HepG2 (cell line): ENCODE measurements around the gene U2AF2. TPM values are rescaled to one million over a fixed set of nuclear protein-coding genes. Genes with fewer than 3 reads are reported as not detected.

Experiments used
- FOXA3 ChIP-seq: IDR thresholded peaks from 2 replicates; pipeline ENCODE4 v1.6.1; 2016; ENCODE audit warnings: missing genetic modification reagents, missing compliant biosample characterization
- KAT7 ChIP-seq: IDR thresholded peaks from 2 replicates; pipeline ENCODE4 v1.6.1; 2018; ENCODE audit warnings: borderline replicate concordance, missing compliant biosample characterization
- MIER3 ChIP-seq: IDR thresholded peaks from 2 replicates; pipeline ENCODE4 v1.6.1; 2016; ENCODE audit warnings: missing compliant biosample characterization, borderline replicate concordance
- REPIN1 ChIP-seq: sonication (generic); formaldehyde crosslinking; IDR thresholded peaks from 2 replicates; pipeline ENCODE4 v1.8.0; 2022; ENCODE audit warnings: missing genetic modification reagents, low read depth, mild to moderate bottlenecking, borderline replicate concordance
- SALL2 ChIP-seq: sonication (generic); formaldehyde crosslinking; IDR thresholded peaks from 2 replicates; pipeline ENCODE4 v1.8.1; 2023; ENCODE audit warnings: mild to moderate bottlenecking, missing genetic modification reagents, inconsistent platforms
- SIX4 ChIP-seq: sonication (generic); formaldehyde crosslinking; IDR thresholded peaks from 2 replicates; pipeline ENCODE4 v1.4.0; 2020; ENCODE audit warnings: missing genetic modification reagents
- SOX5 ChIP-seq: IDR thresholded peaks from 2 replicates; pipeline ENCODE4 v1.6.1; 2016; ENCODE audit warnings: borderline replicate concordance
- SP5 ChIP-seq: IDR thresholded peaks from 2 replicates; pipeline ENCODE4 v1.6.1; 2016; ENCODE audit warnings: low read depth, borderline replicate concordance
- TBL1XR1 ChIP-seq: fragments of 150-350 bp; IDR thresholded peaks from 2 replicates; pipeline ENCODE4 v1.6.1; 2014; ENCODE audit warnings: borderline replicate concordance, low read length; ENCODE audit not compliant: partially characterized antibody
- ZKSCAN1 ChIP-seq: fragments of 150-350 bp; IDR thresholded peaks from 2 replicates; pipeline ENCODE4 v1.6.1; 2014; ENCODE audit warnings: low read length
- ZMAT3 ChIP-seq: sonication (generic); formaldehyde crosslinking; conservative IDR thresholded peaks from 2 replicates; pipeline ENCODE4 v1.7.0; 2021; ENCODE audit warnings: missing genetic modification reagents
- ZNF589 ChIP-seq: sonication (generic); formaldehyde crosslinking; conservative IDR thresholded peaks from 2 replicates; pipeline ENCODE4 v1.8.0; 2022; ENCODE audit warnings: mild to moderate bottlenecking, moderate library complexity, missing genetic modification reagents
- ZNF703 ChIP-seq: sonication (generic); formaldehyde crosslinking; IDR thresholded peaks from 2 replicates; pipeline ENCODE4 v1.5.1; 2020; ENCODE audit warnings: missing genetic modification reagents, mild to moderate bottlenecking, moderate library complexity, borderline replicate concordance
- ZNF75D ChIP-seq: sonication (generic); formaldehyde crosslinking; IDR thresholded peaks from 2 replicates; pipeline ENCODE4 v1.8.1; 2023; ENCODE audit warnings: missing genetic modification reagents, mild to moderate bottlenecking, borderline replicate concordance
- polyA plus RNA-seq, 8 experiments: library from polyadenylated mRNA; depleted of rRNA in 3 of 8; stranded (reverse) in 7 of 8; unstranded in 1 of 8; fragments of >200 nt; fragmentation: Illumina TruSeq in 4 of 8; extraction: Trizol in 4 of 8; gene quantifications; 2 replicates each; pipeline versions ENCODE4 v1.2.1 to v1.2.3, GENCODE V29; 2011 to 2016; ENCODE audit warnings: low read depth in 4 of 8, missing spikeins in 1 of 8, mixed read lengths in 1 of 8; ENCODE audit not compliant: insufficient read depth in 1 of 8
- total RNA-seq, 5 experiments: library from RNA; depleted of rRNA; stranded (reverse); fragments of >200 nt; fragmentation: Illumina TruSeq; extraction: Trizol; gene quantifications; 2 replicates each; pipeline ENCODE4 v1.2.3, GENCODE V29; 2016; ENCODE audit warnings: low read depth in 1 of 5
- TF ChIP-seq, protein P1 (sequence below): sonication (generic); formaldehyde crosslinking; IDR thresholded peaks from 2 replicates; pipeline ENCODE4 v1.8.1; 2023; ENCODE audit warnings: missing genetic modification reagents, mild to moderate bottlenecking, borderline replicate concordance
- TF ChIP-seq, protein P2 (sequence below): sonication (generic); formaldehyde crosslinking; IDR thresholded peaks from 2 replicates; pipeline ENCODE4 v1.4.0; 2020; ENCODE audit warnings: missing genetic modification reagents; ENCODE audit errors: not compliant biosample characterization
- TF ChIP-seq, protein P3 (sequence below): sonication (generic); formaldehyde crosslinking; conservative IDR thresholded peaks from 2 replicates; pipeline ENCODE4 v1.8.1; 2023; ENCODE audit warnings: missing genetic modification reagents
- TF ChIP-seq, protein P4 (sequence below): sonication (generic); formaldehyde crosslinking; IDR thresholded peaks from 2 replicates; pipeline ENCODE4 v1.8.0; 2022; ENCODE audit warnings: mild to moderate bottlenecking, missing genetic modification reagents, borderline replicate concordance
- TF ChIP-seq, protein P5 (sequence below): sonication (generic); formaldehyde crosslinking; IDR thresholded peaks from 2 replicates; pipeline ENCODE4 v1.5.0; 2020; ENCODE audit warnings: missing genetic modification reagents, mild to moderate bottlenecking, borderline replicate concordance
- TF ChIP-seq, protein P6 (sequence below): sonication (generic); formaldehyde crosslinking; IDR thresholded peaks from 2 replicates; pipeline ENCODE4 v1.4.0; 2020; ENCODE audit warnings: missing genetic modification reagents
- TF ChIP-seq, protein P7 (sequence below): sonication (generic); formaldehyde crosslinking; IDR thresholded peaks from 2 replicates; pipeline ENCODE4 v1.8.1; 2023; ENCODE audit warnings: mild to moderate bottlenecking, missing genetic modification reagents

Gene U2AF2
- total and polyA plus RNA-seq, 2 of the 13 experiments (the other 11 are each of a cell fraction or from before 2014, with no cell fraction given), result 84.3 to 124 TPM

DNA sequence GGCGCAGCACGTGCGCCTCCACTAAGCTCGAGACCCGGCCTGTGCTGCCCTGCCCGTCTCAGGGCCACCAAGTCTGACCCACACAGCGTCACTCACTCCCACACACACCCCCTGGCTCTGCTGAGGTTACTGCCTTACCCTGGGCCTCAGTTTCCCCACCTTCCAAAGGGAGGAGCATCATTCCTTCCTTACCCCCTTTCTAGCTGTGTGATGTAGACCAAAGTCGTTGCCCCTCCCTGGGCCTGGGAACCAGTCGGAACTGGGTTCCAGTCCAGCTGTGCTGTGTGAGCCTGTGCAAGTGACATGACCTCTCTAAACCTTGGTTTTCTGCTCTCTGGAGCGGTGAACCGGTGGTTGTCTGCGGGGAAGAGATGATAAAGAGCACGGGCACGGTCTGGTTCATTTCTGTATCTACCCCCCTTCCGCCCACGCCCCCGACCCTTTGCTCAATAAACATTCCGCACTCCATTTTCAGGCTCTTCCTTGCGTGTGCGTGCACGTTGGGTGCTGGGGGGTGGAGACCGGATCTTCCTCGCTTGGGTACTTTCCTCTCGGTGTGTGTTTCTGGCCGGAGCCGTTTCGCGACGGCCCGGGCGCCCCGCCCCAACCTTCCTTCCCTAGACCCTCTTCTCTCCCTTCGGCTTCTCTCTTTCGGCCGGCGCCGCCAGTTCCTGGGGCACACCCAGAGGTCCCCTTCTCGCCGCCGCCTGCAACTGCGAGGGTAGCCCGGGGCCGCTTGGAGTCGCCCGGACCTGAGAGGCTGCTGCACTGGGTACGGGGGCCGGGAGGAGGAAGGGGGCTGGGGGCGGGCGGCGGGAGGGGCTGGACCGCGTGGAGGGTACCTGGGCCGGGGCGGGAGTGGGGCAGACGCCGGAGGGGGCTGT lies 11.6 kb upstream of the U2AF2 start, which contains the start of gene ZNF581 (continued):
- TF ChIP-seq SP5 (CRISPR knock-in tag) (peak; percentile 88), SOX5 (CRISPR knock-in tag) (no peak; the same call in 1 of the 2 replicates), ZKSCAN1 (no peak), ZNF703 (CRISPR knock-in tag) (peak; percentile 59; the same call in 1 of the 2 replicates), SALL2 (CRISPR knock-in tag) (peak; percentile 9), KAT7 (CRISPR knock-in tag) (no peak; the same call in 1 of the 2 replicates), TBL1XR1 (peak; percentile 34), MIER3 (no peak; the same call in 1 of the 2 replicates), FOXA3 (CRISPR knock-in tag) (0 out of 2 replicates have a peak, but pooled peaks have one; percentile 26), ZMAT3 (CRISPR knock-in tag) (no peak), REPIN1 (CRISPR knock-in tag) (peak; percentile 52; the same call in 1 of the 2 replicates), SIX4 (CRISPR knock-in tag) (0 out of 2 replicates have a peak, but pooled peaks have one; percentile 52), ZNF589 (no peak), ZNF75D (CRISPR knock-in tag) (no peak)
- TF ChIP-seq, protein P1, sequence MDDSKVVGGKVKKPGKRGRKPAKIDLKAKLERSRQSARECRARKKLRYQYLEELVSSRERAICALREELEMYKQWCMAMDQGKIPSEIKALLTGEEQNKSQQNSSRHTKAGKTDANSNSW (CRISPR knock-in tag), result no peak
- TF ChIP-seq, protein P2, sequence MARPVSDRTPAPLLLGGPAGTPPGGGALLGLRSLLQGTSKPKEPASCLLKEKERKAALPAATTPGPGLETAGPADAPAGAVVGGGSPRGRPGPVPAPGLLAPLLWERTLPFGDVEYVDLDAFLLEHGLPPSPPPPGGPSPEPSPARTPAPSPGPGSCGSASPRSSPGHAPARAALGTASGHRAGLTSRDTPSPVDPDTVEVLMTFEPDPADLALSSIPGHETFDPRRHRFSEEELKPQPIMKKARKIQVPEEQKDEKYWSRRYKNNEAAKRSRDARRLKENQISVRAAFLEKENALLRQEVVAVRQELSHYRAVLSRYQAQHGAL, result no peak
- TF ChIP-seq, protein P3, sequence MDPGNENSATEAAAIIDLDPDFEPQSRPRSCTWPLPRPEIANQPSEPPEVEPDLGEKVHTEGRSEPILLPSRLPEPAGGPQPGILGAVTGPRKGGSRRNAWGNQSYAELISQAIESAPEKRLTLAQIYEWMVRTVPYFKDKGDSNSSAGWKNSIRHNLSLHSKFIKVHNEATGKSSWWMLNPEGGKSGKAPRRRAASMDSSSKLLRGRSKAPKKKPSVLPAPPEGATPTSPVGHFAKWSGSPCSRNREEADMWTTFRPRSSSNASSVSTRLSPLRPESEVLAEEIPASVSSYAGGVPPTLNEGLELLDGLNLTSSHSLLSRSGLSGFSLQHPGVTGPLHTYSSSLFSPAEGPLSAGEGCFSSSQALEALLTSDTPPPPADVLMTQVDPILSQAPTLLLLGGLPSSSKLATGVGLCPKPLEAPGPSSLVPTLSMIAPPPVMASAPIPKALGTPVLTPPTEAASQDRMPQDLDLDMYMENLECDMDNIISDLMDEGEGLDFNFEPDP (CRISPR knock-in tag), result no peak
- TF ChIP-seq, protein P4, sequence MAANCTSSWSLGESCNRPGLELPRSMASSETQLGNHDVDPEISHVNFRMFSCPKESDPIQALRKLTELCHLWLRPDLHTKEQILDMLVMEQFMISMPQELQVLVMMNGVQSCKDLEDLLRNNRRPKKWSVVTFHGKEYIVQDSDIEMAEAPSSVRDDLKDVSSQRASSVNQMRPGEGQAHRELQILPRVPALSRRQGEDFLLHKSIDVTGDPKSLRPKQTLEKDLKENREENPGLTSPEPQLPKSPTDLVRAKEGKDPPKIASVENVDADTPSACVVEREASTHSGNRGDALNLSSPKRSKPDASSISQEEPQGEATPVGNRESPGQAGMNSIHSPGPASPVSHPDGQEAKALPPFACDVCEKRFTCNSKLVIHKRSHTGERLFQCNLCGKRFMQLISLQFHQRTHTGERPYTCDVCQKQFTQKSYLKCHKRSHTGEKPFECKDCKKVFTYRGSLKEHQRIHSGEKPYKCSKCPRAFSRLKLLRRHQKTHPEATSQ (CRISPR knock-in tag), result no peak; the same call in 1 of the 2 replicates
- TF ChIP-seq, protein P5, sequence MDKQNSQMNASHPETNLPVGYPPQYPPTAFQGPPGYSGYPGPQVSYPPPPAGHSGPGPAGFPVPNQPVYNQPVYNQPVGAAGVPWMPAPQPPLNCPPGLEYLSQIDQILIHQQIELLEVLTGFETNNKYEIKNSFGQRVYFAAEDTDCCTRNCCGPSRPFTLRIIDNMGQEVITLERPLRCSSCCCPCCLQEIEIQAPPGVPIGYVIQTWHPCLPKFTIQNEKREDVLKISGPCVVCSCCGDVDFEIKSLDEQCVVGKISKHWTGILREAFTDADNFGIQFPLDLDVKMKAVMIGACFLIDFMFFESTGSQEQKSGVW, result no peak
- TF ChIP-seq, protein P6, sequence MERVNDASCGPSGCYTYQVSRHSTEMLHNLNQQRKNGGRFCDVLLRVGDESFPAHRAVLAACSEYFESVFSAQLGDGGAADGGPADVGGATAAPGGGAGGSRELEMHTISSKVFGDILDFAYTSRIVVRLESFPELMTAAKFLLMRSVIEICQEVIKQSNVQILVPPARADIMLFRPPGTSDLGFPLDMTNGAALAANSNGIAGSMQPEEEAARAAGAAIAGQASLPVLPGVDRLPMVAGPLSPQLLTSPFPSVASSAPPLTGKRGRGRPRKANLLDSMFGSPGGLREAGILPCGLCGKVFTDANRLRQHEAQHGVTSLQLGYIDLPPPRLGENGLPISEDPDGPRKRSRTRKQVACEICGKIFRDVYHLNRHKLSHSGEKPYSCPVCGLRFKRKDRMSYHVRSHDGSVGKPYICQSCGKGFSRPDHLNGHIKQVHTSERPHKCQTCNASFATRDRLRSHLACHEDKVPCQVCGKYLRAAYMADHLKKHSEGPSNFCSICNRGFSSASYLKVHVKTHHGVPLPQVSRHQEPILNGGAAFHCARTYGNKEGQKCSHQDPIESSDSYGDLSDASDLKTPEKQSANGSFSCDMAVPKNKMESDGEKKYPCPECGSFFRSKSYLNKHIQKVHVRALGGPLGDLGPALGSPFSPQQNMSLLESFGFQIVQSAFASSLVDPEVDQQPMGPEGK (CRISPR knock-in tag), result peak; percentile 92
- TF ChIP-seq, protein P7, sequence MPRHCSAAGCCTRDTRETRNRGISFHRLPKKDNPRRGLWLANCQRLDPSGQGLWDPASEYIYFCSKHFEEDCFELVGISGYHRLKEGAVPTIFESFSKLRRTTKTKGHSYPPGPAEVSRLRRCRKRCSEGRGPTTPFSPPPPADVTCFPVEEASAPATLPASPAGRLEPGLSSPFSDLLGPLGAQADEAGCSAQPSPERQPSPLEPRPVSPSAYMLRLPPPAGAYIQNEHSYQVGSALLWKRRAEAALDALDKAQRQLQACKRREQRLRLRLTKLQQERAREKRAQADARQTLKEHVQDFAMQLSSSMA, result no peak
